A549 (cell line): ENCODE results near the gene PIAS2. TPM values are rescaled to one million over a fixed set of nuclear protein-coding genes. Genes with fewer than 3 reads are reported as not detected.

Experiments used
- ATAC-seq, 2 experiments: fragments of 200-7000 bp in 1 of 2; fragments of >200 bp in 1 of 2; cut with Nextera tagmentation in 1 of 2; cut with Tn5 transposase in 1 of 2; 3 replicates each; pipeline versions ENCODE4 v1.8.0 to v1.9.1; 2018 to 2020; ENCODE audit warnings: mild to moderate bottlenecking in 1 of 2, moderate library complexity in 1 of 2
- CTCF ChIA-PET: fragments of 300-600 bp; sonication (Branson Sonifier 250); formaldehyde crosslinking; extraction: SDS; loops from one replicate; lab custom pipeline; 2021; ENCODE audit warnings: antibody characterized with exemption, inconsistent platforms; lab: Yijun Ruan, JAX
- POLR2A ChIA-PET: fragments of 350-600 bp; formaldehyde crosslinking; extraction: SDS; loops from one replicate; lab custom pipeline; 2021; ENCODE audit warnings: antibody characterized with exemption, inconsistent platforms; lab: Yijun Ruan, JAX
- DNase-seq, 2 experiments: peaks; one replicate each; pipeline versions ENCODE4 v3.0.0 to v3.0.0-alpha.2; 2011 to 2016; ENCODE audit warnings: low read depth in 1 of 2, low spot score in 1 of 2
- FAIRE-seq: peaks from 2 replicates; lab custom pipeline; 2011; peaks lifted over from hg19 to GRCh38; lab: Jason Lieb, UNC
- H3K27ac ChIP-seq, 2 experiments: fragments of >200 bp; sonication (Bioruptor Twin); formaldehyde crosslinking; 3 replicates each; pipeline ENCODE4 v1.5.1; 2016 to 2017
- H3K4me1 ChIP-seq: fragments of >200 bp; sonication (Bioruptor Twin); formaldehyde crosslinking; 3 replicates; pipeline ENCODE4 v1.6.1; 2016
- H3K4me2 ChIP-seq: fragments of >200 bp; sonication (Bioruptor Twin); formaldehyde crosslinking; 3 replicates; pipeline ENCODE4 v1.6.1; 2016
- H3K4me3 ChIP-seq: fragments of >200 bp; sonication (Bioruptor Twin); formaldehyde crosslinking; 3 replicates; pipeline ENCODE4 v1.5.1; 2016
- H3K9me3 ChIP-seq: fragments of >200 bp; sonication (Bioruptor Twin); formaldehyde crosslinking; 3 replicates; pipeline ENCODE4 v1.6.1; 2016
- CBX8 ChIP-seq: fragments of 200-600 bp; sonication (generic); IDR thresholded peaks from 2 replicates; pipeline ENCODE4 v1.6.1; 2016
- CEBPB ChIP-seq, 2 experiments: fragments of >200 bp in 1 of 2; sonication (Bioruptor Twin) in 1 of 2; formaldehyde crosslinking in 1 of 2; IDR thresholded peaks; 2 replicates each; pipeline ENCODE4 v1.6.1; 2012 to 2016
- CHD2 ChIP-seq: fragments of 150-350 bp; IDR thresholded peaks from 2 replicates; pipeline ENCODE4 v1.6.1; 2014; ENCODE audit warnings: low read length; ENCODE audit not compliant: partially characterized antibody
- CHD4 ChIP-seq: fragments of 200-600 bp; sonication (generic); IDR thresholded peaks from 2 replicates; pipeline ENCODE4 v1.6.1; 2016; ENCODE audit warnings: antibody characterized with exemption, mild to moderate bottlenecking, borderline replicate concordance
- EHF ChIP-seq: fragments of 250-450 bp; sonication (Bioruptor Pico); IDR thresholded peaks from 2 replicates; pipeline ENCODE4 v1.5.0; 2020; ENCODE audit warnings: mild to moderate bottlenecking
- EHMT2 ChIP-seq: fragments of 200-600 bp; sonication (generic); IDR thresholded peaks from 2 replicates; pipeline ENCODE4 v1.6.1; 2016; ENCODE audit warnings: antibody characterized with exemption, low read depth, mild to moderate bottlenecking, moderate library complexity
- EP300 ChIP-seq, 2 experiments: fragments of >200 bp; sonication (Bioruptor Twin); formaldehyde crosslinking; IDR thresholded peaks; 2 replicates in 1 of 2; 3 replicates in 1 of 2; pipeline ENCODE4 v1.6.1; 2016 to 2017
- ESRRA ChIP-seq: fragments of 150-350 bp; IDR thresholded peaks from 2 replicates; pipeline ENCODE4 v1.6.1; 2014; ENCODE audit warnings: mild to moderate bottlenecking, low read length, borderline replicate concordance
- FOSB ChIP-seq: fragments of 250-450 bp; sonication (Bioruptor Pico); IDR thresholded peaks from 2 replicates; pipeline ENCODE4 v1.5.0; 2020; ENCODE audit warnings: mild to moderate bottlenecking, moderate library complexity
- HOXB13 ChIP-seq: fragments of 250-450 bp; sonication (Bioruptor Pico); IDR thresholded peaks from 2 replicates; pipeline ENCODE4 v1.5.0; 2020; ENCODE audit warnings: low read depth, mild to moderate bottlenecking, moderate library complexity
- MAFK ChIP-seq: fragments of 450-650 bp; IDR thresholded peaks from 2 replicates; pipeline ENCODE4 v1.6.1; 2014; ENCODE audit not compliant: partially characterized antibody
- MYC ChIP-seq: IDR thresholded peaks from 2 replicates; pipeline ENCODE4 v1.6.1; 2012; ENCODE audit warnings: mild to moderate bottlenecking, inconsistent platforms, low read length, improper control_type of control experiment, borderline replicate concordance
- POLR2AphosphoS2 ChIP-seq: conservative IDR thresholded peaks from 2 replicates; pipeline ENCODE4 v1.6.1; 2012; ENCODE audit warnings: low read length, improper control_type of control experiment, inconsistent platforms
- RAD21 ChIP-seq, 2 experiments: fragments of >200 bp in 1 of 2; sonication (Bioruptor Twin) in 1 of 2; formaldehyde crosslinking in 1 of 2; IDR thresholded peaks in 1 of 2; conservative IDR thresholded peaks in 1 of 2; 2 replicates in 1 of 2; 3 replicates in 1 of 2; pipeline ENCODE4 v1.6.1; 2012 to 2018; ENCODE audit warnings: inconsistent platforms in 1 of 2
- RFX5 ChIP-seq: fragments of 450-650 bp; IDR thresholded peaks from 2 replicates; pipeline ENCODE4 v1.7.1; 2014; ENCODE audit warnings: antibody characterized with exemption, mild to moderate bottlenecking, moderate library complexity
- RNF2 ChIP-seq: fragments of 200-600 bp; sonication (generic); IDR thresholded peaks from 2 replicates; pipeline ENCODE4 v1.6.1; 2016; ENCODE audit warnings: low read depth, mild to moderate bottlenecking, antibody characterized with exemption, moderate library complexity, borderline replicate concordance
- SMC3 ChIP-seq: fragments of >200 bp; sonication (Bioruptor Twin); formaldehyde crosslinking; IDR thresholded peaks from 3 replicates; pipeline ENCODE4 v1.6.1; 2018; ENCODE audit warnings: inconsistent platforms
- USF2 ChIP-seq: fragments of 450-650 bp; IDR thresholded peaks from 2 replicates; pipeline ENCODE4 v1.6.1; 2014; ENCODE audit warnings: antibody characterized with exemption
- ZFP36 ChIP-seq: fragments of 450-650 bp; IDR thresholded peaks from 2 replicates; pipeline ENCODE4 v1.6.1; 2014; ENCODE audit warnings: borderline replicate concordance; ENCODE audit not compliant: partially characterized antibody
- WGBS: methylation state at CpG from one replicate; pipeline ENCODE4 v1.1.6; 2017; ENCODE audit errors: missing lambda C conversion rate; 5-methylcytosine and 5-hydroxymethylcytosine counted together
- polyA plus RNA-seq, 4 experiments: library from polyadenylated mRNA; depleted of rRNA in 3 of 4; stranded (reverse); fragments of >200 nt; fragmentation: RNase III in 1 of 4; extraction: RNeasy Plus Mini Kit Qiagen cat#74134 plus additional on column Dnase treatment in 1 of 4; gene quantifications; 2 replicates in 3 of 4; 3 replicates in 1 of 4; pipeline ENCODE4 v1.2.3, GENCODE V29; 2011 to 2017
- TF ChIP-seq, protein P1 (sequence below): fragments of 250-450 bp; sonication (Bioruptor Pico); IDR thresholded peaks from 2 replicates; pipeline ENCODE4 v1.5.0; 2021; ENCODE audit warnings: mild to moderate bottlenecking, moderate library complexity, borderline replicate concordance
- TF ChIP-seq, protein P2 (sequence below): fragments of 200-600 bp; sonication (generic); IDR thresholded peaks from 2 replicates; pipeline ENCODE4 v1.6.1; 2016; ENCODE audit warnings: antibody characterized with exemption, mild to moderate bottlenecking, moderate library complexity
- TF ChIP-seq, protein P3 (sequence below): fragments of 250-450 bp; sonication (Bioruptor Pico); IDR thresholded peaks from 2 replicates; pipeline ENCODE4 v1.5.0; 2020; ENCODE audit warnings: low read depth, mild to moderate bottlenecking, moderate library complexity
- TF ChIP-seq, protein P4 (sequence below): fragments of >200 bp; sonication (Bioruptor Twin); formaldehyde crosslinking; IDR thresholded peaks from 3 replicates; pipeline ENCODE4 v1.5.1; 2016
- TF ChIP-seq, protein P5 (sequence below): IDR thresholded peaks from 2 replicates; pipeline ENCODE4 v1.6.1; 2012
- TF ChIP-seq, protein P6 (sequence below): IDR thresholded peaks from 2 replicates; pipeline ENCODE4 v1.6.1; 2012

PIAS2 gene
- polyA plus RNA-seq, 2 of the 4 experiments (the other 2 are of a cell fraction) = 6.7 to 6.8 TPM

GRCh38 chr18:46830633-46831032 is 86.7 kb downstream of the PIAS2 start:
- no peak for FAIRE-seq
- H3K9me3 ChIP-seq = no peaks in the 10 kb centered on the region
- DNase-seq = no peak
- no peaks in the 10 kb centered on the region for H3K4me1 ChIP-seq
- H3K4me3 ChIP-seq = no peak overlapping the region
- ChIA-PET POLR2A (no interaction called here), CTCF (no interaction called here)
- no peak overlapping the region for H3K27ac ChIP-seq
- no peak for ATAC-seq
- no peak overlapping the region for H3K4me2 ChIP-seq
- TF ChIP-seq, protein P1, sequence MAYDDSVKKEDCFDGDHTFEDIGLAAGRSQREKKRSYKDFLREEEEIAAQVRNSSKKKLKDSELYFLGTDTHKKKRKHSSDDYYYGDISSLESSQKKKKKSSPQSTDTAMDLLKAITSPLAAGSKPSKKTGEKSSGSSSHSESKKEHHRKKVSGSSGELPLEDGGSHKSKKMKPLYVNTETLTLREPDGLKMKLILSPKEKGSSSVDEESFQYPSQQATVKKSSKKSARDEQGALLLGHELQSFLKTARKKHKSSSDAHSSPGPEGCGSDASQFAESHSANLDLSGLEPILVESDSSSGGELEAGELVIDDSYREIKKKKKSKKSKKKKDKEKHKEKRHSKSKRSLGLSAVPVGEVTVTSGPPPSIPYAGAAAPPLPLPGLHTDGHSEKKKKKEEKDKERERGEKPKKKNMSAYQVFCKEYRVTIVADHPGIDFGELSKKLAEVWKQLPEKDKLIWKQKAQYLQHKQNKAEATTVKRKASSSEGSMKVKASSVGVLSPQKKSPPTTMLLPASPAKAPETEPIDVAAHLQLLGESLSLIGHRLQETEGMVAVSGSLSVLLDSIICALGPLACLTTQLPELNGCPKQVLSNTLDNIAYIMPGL (CRISPR knock-in tag) = no peak
- TF ChIP-seq MAFK = no peak
- TF ChIP-seq, protein P2, sequence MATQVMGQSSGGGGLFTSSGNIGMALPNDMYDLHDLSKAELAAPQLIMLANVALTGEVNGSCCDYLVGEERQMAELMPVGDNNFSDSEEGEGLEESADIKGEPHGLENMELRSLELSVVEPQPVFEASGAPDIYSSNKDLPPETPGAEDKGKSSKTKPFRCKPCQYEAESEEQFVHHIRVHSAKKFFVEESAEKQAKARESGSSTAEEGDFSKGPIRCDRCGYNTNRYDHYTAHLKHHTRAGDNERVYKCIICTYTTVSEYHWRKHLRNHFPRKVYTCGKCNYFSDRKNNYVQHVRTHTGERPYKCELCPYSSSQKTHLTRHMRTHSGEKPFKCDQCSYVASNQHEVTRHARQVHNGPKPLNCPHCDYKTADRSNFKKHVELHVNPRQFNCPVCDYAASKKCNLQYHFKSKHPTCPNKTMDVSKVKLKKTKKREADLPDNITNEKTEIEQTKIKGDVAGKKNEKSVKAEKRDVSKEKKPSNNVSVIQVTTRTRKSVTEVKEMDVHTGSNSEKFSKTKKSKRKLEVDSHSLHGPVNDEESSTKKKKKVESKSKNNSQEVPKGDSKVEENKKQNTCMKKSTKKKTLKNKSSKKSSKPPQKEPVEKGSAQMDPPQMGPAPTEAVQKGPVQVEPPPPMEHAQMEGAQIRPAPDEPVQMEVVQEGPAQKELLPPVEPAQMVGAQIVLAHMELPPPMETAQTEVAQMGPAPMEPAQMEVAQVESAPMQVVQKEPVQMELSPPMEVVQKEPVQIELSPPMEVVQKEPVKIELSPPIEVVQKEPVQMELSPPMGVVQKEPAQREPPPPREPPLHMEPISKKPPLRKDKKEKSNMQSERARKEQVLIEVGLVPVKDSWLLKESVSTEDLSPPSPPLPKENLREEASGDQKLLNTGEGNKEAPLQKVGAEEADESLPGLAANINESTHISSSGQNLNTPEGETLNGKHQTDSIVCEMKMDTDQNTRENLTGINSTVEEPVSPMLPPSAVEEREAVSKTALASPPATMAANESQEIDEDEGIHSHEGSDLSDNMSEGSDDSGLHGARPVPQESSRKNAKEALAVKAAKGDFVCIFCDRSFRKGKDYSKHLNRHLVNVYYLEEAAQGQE = no peak
- TF ChIP-seq, all 56 proteins: peak for 0

DNA sequence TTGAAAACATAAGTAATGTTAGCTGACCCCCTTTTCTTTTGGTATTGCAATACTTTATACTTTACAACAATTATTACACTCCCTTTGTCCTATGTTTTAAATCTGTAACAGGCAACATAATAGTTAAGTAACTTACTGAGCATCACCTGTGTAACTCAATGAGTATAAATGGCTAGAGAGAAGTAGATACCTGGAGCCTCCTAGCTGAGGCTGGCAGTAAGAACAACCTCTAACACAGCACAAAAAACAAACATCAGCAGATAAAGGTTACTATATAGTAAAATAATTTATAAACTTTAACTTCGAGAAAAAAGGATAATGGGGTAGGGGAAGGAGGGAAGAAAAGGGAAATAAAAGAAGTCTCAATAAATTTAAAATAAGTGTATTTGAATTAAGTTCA is 87.4 kb downstream of the PIAS2 start:
- FAIRE-seq (no peak), ATAC-seq (no peak), DNase-seq (no peak)
- Histone ChIP-seq H3K9me3 (no peaks in the 10 kb centered on the region), H3K27ac (no peak overlapping the region), H3K4me2 (no peak overlapping the region), H3K4me1 (no peaks in the 10 kb centered on the region), H3K4me3 (no peak overlapping the region)
- 81% methylated on average over 1 of the region's 1 CpG for WGBS
- TF ChIP-seq HOXB13 (no peak), CHD2 (no peak), ESRRA (no peak), CEBPB (IDR thresholded peaks at IDR 0.05) (no peak), RAD21 (conservative IDR thresholded peaks at IDR 0.05 in 1 of 2, IDR thresholded peaks at IDR 0.05 in 1 of 2) (no peak), EHF (no peak), EP300 (IDR thresholded peaks at IDR 0.05) (no peak), RFX5 (no peak), EHMT2 (no peak), CBX8 (no peak), SMC3 (no peak)
- TF ChIP-seq, protein P3, sequence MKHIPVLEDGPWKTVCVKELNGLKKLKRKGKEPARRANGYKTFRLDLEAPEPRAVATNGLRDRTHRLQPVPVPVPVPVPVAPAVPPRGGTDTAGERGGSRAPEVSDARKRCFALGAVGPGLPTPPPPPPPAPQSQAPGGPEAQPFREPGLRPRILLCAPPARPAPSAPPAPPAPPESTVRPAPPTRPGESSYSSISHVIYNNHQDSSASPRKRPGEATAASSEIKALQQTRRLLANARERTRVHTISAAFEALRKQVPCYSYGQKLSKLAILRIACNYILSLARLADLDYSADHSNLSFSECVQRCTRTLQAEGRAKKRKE (CRISPR knock-in tag) = no peak
- TF ChIP-seq, protein P4, sequence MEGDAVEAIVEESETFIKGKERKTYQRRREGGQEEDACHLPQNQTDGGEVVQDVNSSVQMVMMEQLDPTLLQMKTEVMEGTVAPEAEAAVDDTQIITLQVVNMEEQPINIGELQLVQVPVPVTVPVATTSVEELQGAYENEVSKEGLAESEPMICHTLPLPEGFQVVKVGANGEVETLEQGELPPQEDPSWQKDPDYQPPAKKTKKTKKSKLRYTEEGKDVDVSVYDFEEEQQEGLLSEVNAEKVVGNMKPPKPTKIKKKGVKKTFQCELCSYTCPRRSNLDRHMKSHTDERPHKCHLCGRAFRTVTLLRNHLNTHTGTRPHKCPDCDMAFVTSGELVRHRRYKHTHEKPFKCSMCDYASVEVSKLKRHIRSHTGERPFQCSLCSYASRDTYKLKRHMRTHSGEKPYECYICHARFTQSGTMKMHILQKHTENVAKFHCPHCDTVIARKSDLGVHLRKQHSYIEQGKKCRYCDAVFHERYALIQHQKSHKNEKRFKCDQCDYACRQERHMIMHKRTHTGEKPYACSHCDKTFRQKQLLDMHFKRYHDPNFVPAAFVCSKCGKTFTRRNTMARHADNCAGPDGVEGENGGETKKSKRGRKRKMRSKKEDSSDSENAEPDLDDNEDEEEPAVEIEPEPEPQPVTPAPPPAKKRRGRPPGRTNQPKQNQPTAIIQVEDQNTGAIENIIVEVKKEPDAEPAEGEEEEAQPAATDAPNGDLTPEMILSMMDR = no peak
- CTCF ChIA-PET = no interaction called here
- POLR2A ChIA-PET = no interaction called here

- no peak overlapping the region for H3K27ac ChIP-seq
- H3K9me3 ChIP-seq = no peaks in the 10 kb centered on the region
- H3K4me3 ChIP-seq = no peak overlapping the region
- no peak for TF ChIP-seq MYC
- no peak for TF ChIP-seq USF2
- no peak for TF ChIP-seq ZFP36
- TF ChIP-seq, protein P5, sequence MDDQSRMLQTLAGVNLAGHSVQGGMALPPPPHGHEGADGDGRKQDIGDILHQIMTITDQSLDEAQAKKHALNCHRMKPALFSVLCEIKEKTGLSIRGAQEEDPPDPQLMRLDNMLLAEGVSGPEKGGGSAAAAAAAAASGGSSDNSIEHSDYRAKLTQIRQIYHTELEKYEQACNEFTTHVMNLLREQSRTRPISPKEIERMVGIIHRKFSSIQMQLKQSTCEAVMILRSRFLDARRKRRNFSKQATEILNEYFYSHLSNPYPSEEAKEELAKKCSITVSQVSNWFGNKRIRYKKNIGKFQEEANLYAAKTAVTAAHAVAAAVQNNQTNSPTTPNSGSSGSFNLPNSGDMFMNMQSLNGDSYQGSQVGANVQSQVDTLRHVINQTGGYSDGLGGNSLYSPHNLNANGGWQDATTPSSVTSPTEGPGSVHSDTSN = no peak
- no peak for TF ChIP-seq CEBPB (IDR thresholded peaks at IDR 0.05)
- TF ChIP-seq, protein P6, sequence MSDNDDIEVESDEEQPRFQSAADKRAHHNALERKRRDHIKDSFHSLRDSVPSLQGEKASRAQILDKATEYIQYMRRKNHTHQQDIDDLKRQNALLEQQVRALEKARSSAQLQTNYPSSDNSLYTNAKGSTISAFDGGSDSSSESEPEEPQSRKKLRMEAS = no peak
- no peak for TF ChIP-seq POLR2AphosphoS2
- TF ChIP-seq CHD4 = no peak
- no peak for TF ChIP-seq FOSB
- TF ChIP-seq RNF2 = no peak
- TF ChIP-seq HOXB13 = no peak
- ChIA-PET POLR2A (no interaction called here), CTCF (no interaction called here)
- DNase-seq (no peak), ATAC-seq (no peak), FAIRE-seq (no peak)
- 86% methylated on average over 4 of the region's 4 CpGs for WGBS
- no peak overlapping the region for H3K4me2 ChIP-seq
- no peaks in the 10 kb centered on the region for H3K4me1 ChIP-seq
These were observed 87.8 kb downstream of the PIAS2 start for GRCh38 chr18:46829531-46829930.
